BE2C (cell line): ENCODE results near the gene GUCY1A1.

ENCODE experiments used
- DNase-seq: peaks from one replicate; pipeline ENCODE4 v3.0.0-alpha.2; 2020
- H3K27me3 ChIP-seq: fragments of 250-450 bp; sonication (Bioruptor Pico); 2 replicates; pipeline ENCODE4 v1.5.1; 2020; ENCODE audit warnings: mild to moderate bottlenecking
- H3K36me3 ChIP-seq: fragments of 250-450 bp; sonication (Bioruptor Pico); 2 replicates; pipeline ENCODE4 v1.5.1; 2020; ENCODE audit warnings: mild to moderate bottlenecking
- H3K4me1 ChIP-seq: fragments of 250-450 bp; sonication (Bioruptor Pico); 2 replicates; pipeline ENCODE4 v1.5.1; 2020
- H3K4me3 ChIP-seq: 2 replicates; pipeline ENCODE4 v1.5.1; 2011; ENCODE audit warnings: low read depth, low read length
- H3K9me3 ChIP-seq: fragments of 250-450 bp; sonication (Bioruptor Pico); 2 replicates; pipeline ENCODE4 v1.5.1; 2020
- TF ChIP-seq, protein P1 (sequence below): IDR thresholded peaks from 2 replicates; pipeline ENCODE4 v1.5.1; 2012; ENCODE audit warnings: mild to moderate bottlenecking, low read depth, low read length

Gene GUCY1A1

DNA sequence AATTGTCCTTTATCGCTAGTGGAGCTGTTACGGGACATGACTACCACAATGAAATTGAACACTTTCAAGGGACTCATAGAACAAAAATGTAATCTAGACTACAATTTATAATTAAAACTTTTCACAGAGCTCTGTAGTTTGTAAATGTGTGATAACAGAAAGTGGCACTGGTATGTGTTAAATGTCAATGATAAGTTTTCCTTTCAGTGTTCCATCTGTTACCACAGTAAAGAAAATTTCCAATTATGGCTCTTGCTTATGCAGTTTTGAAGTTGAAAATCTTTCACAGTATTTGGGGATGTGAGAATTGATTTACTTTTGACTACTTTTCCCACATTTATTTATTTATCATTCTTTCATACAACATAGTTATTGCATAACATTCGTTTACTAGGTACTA lies 40.1 kb upstream of the GUCY1A1 start:
- H3K4me1 ChIP-seq, result peaks cover 6% of the 10 kb centered on the region
- H3K4me3 ChIP-seq, result no peak overlapping the region
- H3K27me3 ChIP-seq, result no peaks in the 10 kb centered on the region
- H3K36me3 ChIP-seq, result no peaks in the 10 kb centered on the region
- no peaks in the 10 kb centered on the region for H3K9me3 ChIP-seq
- TF ChIP-seq, protein P1, sequence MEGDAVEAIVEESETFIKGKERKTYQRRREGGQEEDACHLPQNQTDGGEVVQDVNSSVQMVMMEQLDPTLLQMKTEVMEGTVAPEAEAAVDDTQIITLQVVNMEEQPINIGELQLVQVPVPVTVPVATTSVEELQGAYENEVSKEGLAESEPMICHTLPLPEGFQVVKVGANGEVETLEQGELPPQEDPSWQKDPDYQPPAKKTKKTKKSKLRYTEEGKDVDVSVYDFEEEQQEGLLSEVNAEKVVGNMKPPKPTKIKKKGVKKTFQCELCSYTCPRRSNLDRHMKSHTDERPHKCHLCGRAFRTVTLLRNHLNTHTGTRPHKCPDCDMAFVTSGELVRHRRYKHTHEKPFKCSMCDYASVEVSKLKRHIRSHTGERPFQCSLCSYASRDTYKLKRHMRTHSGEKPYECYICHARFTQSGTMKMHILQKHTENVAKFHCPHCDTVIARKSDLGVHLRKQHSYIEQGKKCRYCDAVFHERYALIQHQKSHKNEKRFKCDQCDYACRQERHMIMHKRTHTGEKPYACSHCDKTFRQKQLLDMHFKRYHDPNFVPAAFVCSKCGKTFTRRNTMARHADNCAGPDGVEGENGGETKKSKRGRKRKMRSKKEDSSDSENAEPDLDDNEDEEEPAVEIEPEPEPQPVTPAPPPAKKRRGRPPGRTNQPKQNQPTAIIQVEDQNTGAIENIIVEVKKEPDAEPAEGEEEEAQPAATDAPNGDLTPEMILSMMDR, result no peak
- DNase-seq, result no peak

DNA sequence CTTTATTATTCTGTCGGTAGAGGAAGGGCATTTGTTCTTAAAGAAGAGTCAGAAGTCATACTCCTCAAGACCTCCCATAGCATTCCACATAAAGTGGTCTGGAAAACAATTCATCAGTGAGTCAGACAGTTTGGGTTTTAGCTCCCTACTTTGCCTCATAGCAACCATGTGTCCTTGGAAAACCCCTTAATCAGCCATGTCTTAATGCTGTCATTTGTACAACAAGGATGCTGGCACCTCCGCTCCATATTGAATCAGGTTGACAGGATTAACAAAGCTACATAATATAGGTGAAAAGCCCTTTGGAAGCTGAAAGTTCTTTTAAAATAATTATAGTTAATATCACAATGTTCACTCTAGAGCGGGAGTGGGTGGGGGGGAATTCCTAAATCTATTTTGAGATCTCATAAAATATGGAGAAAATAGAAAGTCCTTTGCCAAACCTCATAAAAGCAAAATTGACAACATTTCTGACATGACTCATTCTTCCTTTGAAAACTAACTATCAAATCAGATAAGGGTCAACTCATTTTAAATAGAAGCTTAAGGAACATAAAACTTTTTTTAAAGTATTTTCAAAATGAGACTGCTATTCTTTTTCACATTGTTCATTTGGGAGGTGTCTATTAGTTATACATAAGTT lies 37.3 kb upstream of the GUCY1A1 start:
- Histone ChIP-seq H3K4me3 (no peak overlapping the region), H3K4me1 (no peaks in the 10 kb centered on the region; the same call in 1 of the 2 replicates), H3K27me3 (no peaks in the 10 kb centered on the region)

DNA sequence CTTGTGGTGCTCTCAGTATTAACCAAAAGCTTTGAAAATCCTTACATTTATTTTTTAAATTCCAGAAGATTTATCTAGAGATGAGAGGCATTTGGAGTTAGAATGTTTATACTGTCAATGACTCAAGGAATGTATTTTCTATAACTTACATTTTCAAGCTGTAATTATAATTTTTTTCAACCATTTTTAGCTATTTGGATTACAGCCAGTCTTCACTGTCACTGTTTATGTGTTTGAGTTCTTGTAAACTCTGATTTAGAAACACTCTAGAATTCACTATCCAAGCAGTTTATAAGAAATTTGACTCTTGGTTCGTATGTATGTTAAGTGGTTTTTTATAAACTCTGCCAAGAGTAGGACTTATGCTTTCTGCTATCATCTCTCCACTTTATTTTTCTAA lies 36.7 kb upstream of the GUCY1A1 start:
- TF ChIP-seq, protein P1, result no peak
- DNase-seq, result no peak
- Histone ChIP-seq H3K9me3 (no peaks in the 10 kb centered on the region), H3K4me3 (no peak overlapping the region), H3K27me3 (no peaks in the 10 kb centered on the region), H3K4me1 (no peaks in the 10 kb centered on the region; the same call in 1 of the 2 replicates), H3K36me3 (no peaks in the 10 kb centered on the region)

More for the DNA sequence above, 37.3 kb upstream of the GUCY1A1 start:
- no peak for DNase-seq
- TF ChIP-seq, protein P1, result no peak
- H3K36me3 ChIP-seq, result no peaks in the 10 kb centered on the region
- H3K9me3 ChIP-seq, result no peaks in the 10 kb centered on the region

DNA sequence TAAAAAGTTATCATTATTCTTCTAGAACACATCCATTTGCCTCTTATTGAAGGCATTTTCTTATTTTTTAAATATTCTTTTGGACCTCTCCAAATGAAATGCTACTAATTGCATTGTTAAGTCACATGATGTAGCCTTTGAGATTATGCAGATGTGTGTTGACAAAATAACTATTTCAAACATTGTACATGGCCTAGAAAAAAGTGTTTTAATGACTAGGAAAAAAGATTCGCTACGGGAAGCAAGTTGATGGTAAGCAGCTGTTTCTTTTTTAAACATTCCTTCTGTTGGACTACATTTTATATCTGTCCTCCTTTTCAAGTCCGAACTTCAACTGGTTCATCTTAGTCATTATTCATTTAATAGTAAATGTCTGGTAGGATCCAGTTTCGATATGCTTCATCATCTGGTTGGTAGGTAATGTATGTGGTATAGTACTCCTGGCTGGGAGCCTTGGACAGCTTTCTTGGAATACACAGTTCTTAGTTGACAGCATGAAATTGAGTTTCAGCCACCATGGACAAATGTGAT lies 34.3 kb upstream of the GUCY1A1 start:
- H3K36me3 ChIP-seq, result no peaks in the 10 kb centered on the region
- no peaks in the 10 kb centered on the region for H3K27me3 ChIP-seq
- TF ChIP-seq, protein P1, result no peak
- no peak for DNase-seq
- H3K4me3 ChIP-seq, result no peak overlapping the region
- H3K4me1 ChIP-seq, result no peaks in the 10 kb centered on the region
- no peaks in the 10 kb centered on the region for H3K9me3 ChIP-seq

GRCh38 chr4:155638195-155638965 lies 28.3 kb upstream of the GUCY1A1 start:
- TF ChIP-seq, protein P1, result no peak
- no peaks in the 10 kb centered on the region for H3K9me3 ChIP-seq
- H3K4me1 ChIP-seq, result no peaks in the 10 kb centered on the region
- H3K36me3 ChIP-seq, result no peaks in the 10 kb centered on the region
- no peak for DNase-seq
- H3K4me3 ChIP-seq, result no peak overlapping the region
- H3K27me3 ChIP-seq, result no peaks in the 10 kb centered on the region
